ENCODE measurements around the gene THY1. TPM values are rescaled to one million over a fixed set of nuclear protein-coding genes. Genes with fewer than 3 reads are reported as not detected.

The THY1 gene
- total RNA-seq (2021; ENCODE audit: unreplicated experiment) (1.1 TPM), Bru-seq, nascent RNA (not detected), BruChase-seq, experiment 1, labeled RNA remaining after a 6-hour chase (not detected), BruChase-seq, experiment 2, labeled RNA remaining after a 2-hour chase (not detected)
- polyA plus RNA-seq (2012), result 0.04 and 0.05 TPM in 2 replicates
- long read RNA-seq, result 0 reads

- H3K27ac ChIP-seq (ENCODE audit: low read depth, low read length), result no peak within 1 kb of the TSS
- H3K4me1 ChIP-seq (ENCODE audit: control insufficient read depth in 1 of 2, insufficient read depth in 2 of 2, low read length in 2 of 2), result no peaks in the 10 kb centered on the region
- H3K4me3 ChIP-seq (replicated peaks in 1 of 2; ENCODE audit: low read depth in 1 of 2, low read length in 2 of 2), result no peak within 1 kb of the TSS
- H3K9ac ChIP-seq (ENCODE audit: low read length), result no peak within 1 kb of the TSS
- no TSS peak for BruUV-seq (replicated peaks)
- H3K4me2 ChIP-seq (ENCODE audit: low read length), result no peak within 1 kb of the TSS
- H3K27me3 ChIP-seq (ENCODE audit: insufficient read depth, low read length), result no peaks in the 10 kb centered on the region
- no peaks in the 10 kb centered on the region for H3K79me2 ChIP-seq (ENCODE audit: insufficient read depth, low read length)
- TF ChIP-seq FOSL1 (IDR thresholded peaks at IDR 0.05; ENCODE audit: low read depth) (no peak), ZFX (IDR thresholded peaks at IDR 0.05) (no peak), SRF (IDR thresholded peaks at IDR 0.05; ENCODE audit: low read depth) (no peak), SP1 (IDR thresholded peaks at IDR 0.05; ENCODE audit: low read depth) (no peak), SIN3A (IDR thresholded peaks at IDR 0.05; ENCODE audit: low read depth) (no peak)
- DNase-seq (ENCODE audit: low read depth, low spot score), result no peak
- no peaks in the 10 kb centered on the region for H4K20me1 ChIP-seq (ENCODE audit: insufficient read depth)
- H3K9me2 ChIP-seq (ENCODE audit: insufficient read depth), result no peaks in the 10 kb centered on the region
- H3K36me3 ChIP-seq (ENCODE audit: control insufficient read depth in 1 of 2, insufficient read depth in 2 of 2, low read length in 2 of 2), result no peaks in the 10 kb centered on the region
- intact Hi-C loops (cut with micrococcal nuclease), result no loop called here
- no peak for ATAC-seq
- ChIA-PET CTCF (no interaction called here), POLR2A (no interaction called here), RAD21 (ENCODE audit: low non-redundant PET in 1 of 2, low total read pairs in 2 of 2, uncharacterized antibody in 2 of 2, unreplicated experiment in 2 of 2) (no interaction called here)
- no peaks in the 10 kb centered on the region for H3K9me3 ChIP-seq (ENCODE audit: control insufficient read depth in 1 of 2, insufficient read depth in 1 of 2, low read depth in 1 of 2, low read length in 2 of 2)
- no peak within 1 kb of the TSS for H2AFZ ChIP-seq (ENCODE audit: low read depth, low read length, poor library complexity, severe bottlenecking)
Measured at GRCh38 chr11:119422809-119423508, at the start of gene THY1. Gene THY1 (minus strand): TSS chr11:119423172. CDS start chr11:119420905, 2,267 bp downstream.

GRCh38 chr11:119472186-119472855 is 49.3 kb upstream of the THY1 start:
- ChIA-PET CTCF (no interaction called here), POLR2A (no interaction called here), RAD21 (ENCODE audit: low non-redundant PET in 1 of 2, low total read pairs in 2 of 2, uncharacterized antibody in 2 of 2, unreplicated experiment in 2 of 2) (no interaction called here)
- no peaks in the 10 kb centered on the region for H3K9me2 ChIP-seq (ENCODE audit: insufficient read depth)
- H3K36me3 ChIP-seq (ENCODE audit: control insufficient read depth in 1 of 2, insufficient read depth in 2 of 2, low read length in 2 of 2), result no peaks in the 10 kb centered on the region
- no peaks in the 10 kb centered on the region for H3K9me3 ChIP-seq (ENCODE audit: control insufficient read depth in 1 of 2, insufficient read depth in 1 of 2, low read depth in 1 of 2, low read length in 2 of 2)
- no peaks in the 10 kb centered on the region for H4K20me1 ChIP-seq (ENCODE audit: insufficient read depth)
- H2AFZ ChIP-seq (ENCODE audit: low read depth, low read length, poor library complexity, severe bottlenecking), result no peak overlapping the region
- intact Hi-C loops (cut with micrococcal nuclease), result loop anchor here (5.0 kb wide), 3 partner anchors 265 to 370 kb away; partner anchors contain the start of genes ABCG4, CBL and DPAGT1
- H3K9ac ChIP-seq (ENCODE audit: low read length), result no peak overlapping the region
- DNase-seq (ENCODE audit: low read depth, low spot score) (no peak), ATAC-seq (no peak)
- BruUV-seq (replicated peaks), result no TSS peak
- no peaks in the 10 kb centered on the region for H3K79me2 ChIP-seq (ENCODE audit: insufficient read depth, low read length)
- H3K4me2 ChIP-seq (ENCODE audit: low read length), result no peak overlapping the region
- H3K4me3 ChIP-seq (replicated peaks in 1 of 2; ENCODE audit: low read depth in 1 of 2, low read length in 2 of 2), result no peak overlapping the region
- H3K27ac ChIP-seq (ENCODE audit: low read depth, low read length), result no peak overlapping the region
- peaks cover 0 to 21% of the 10 kb centered on the region in 2 experiments; a peak in 1 of 4 replicates for H3K4me1 ChIP-seq (ENCODE audit: control insufficient read depth in 1 of 2, insufficient read depth in 2 of 2, low read length in 2 of 2)
- TF ChIP-seq REST (IDR thresholded peaks at IDR 0.05; ENCODE audit: low read depth) (no peak), ELF1 (IDR thresholded peaks at IDR 0.05; ENCODE audit: borderline replicate concordance, low read depth) (no peak), RAD21 (IDR thresholded peaks at IDR 0.05; ENCODE audit: low read depth) (no peak), EGR1 (IDR thresholded peaks at IDR 0.05; ENCODE audit: low read depth) (no peak), SP1 (IDR thresholded peaks at IDR 0.05; ENCODE audit: low read depth) (no peak), JUND (IDR thresholded peaks at IDR 0.05) (no peak), YY1 (IDR thresholded peaks at IDR 0.05; ENCODE audit: extremely low read depth, insufficient replicate concordance, low read depth, low read length) (no peak), CTCF (IDR thresholded peaks at IDR 0.05 in 2 of 3, conservative IDR thresholded peaks at IDR 0.05 in 1 of 3; ENCODE audit: borderline replicate concordance in 1 of 3, insufficient read depth in 1 of 3, low read depth in 2 of 3, low read length in 2 of 3) (no peak), EZH2phosphoT487 (IDR thresholded peaks at IDR 0.05; ENCODE audit: borderline replicate concordance) (no peak), EZH2 (IDR thresholded peaks at IDR 0.05) (no peak)
- no peaks in the 10 kb centered on the region for H3K27me3 ChIP-seq (ENCODE audit: insufficient read depth, low read length)
